T-cell (primary cell): ENCODE measurements around the gene KLF11. TPM values are rescaled to one million over a fixed set of nuclear protein-coding genes. Genes with fewer than 3 reads are reported as not detected.
A peak's percentile ranks its signal among the peaks of the same experiment; 100 is the strongest.

Experiments
- ATAC-seq, 4 experiments: fragments of 200-7000 bp in 3 of 4; fragments of 150-1000 bp in 1 of 4; cut with Tn5 transposase; replicated peaks in 1 of 4; 1 replicate in 3 of 4; 2 replicates in 1 of 4; pipeline ENCODE4 v1.10.0; 2021; ENCODE audit warnings: moderate library complexity in 3 of 4, mild to moderate bottlenecking in 2 of 4, moderate number of reproducible peaks in 1 of 4
- CTCF ChIA-PET, 2 donors: fragments of 300-600 bp; sonication (Branson Sonifier 250); formaldehyde crosslinking; loops; one replicate each; lab custom pipeline; 2022; ENCODE audit warnings: antibody characterized with exemption in 2 of 2; lab: Charles Lee
- POLR2A ChIA-PET, 2 donors: fragments of 300-600 bp; sonication (Branson Sonifier 250); formaldehyde crosslinking; loops; one replicate each; lab custom pipeline; 2022; ENCODE audit warnings: antibody characterized with exemption in 2 of 2; lab: Charles Lee
- DNase-seq, 35 experiments: peaks; one replicate each; pipeline versions ENCODE4 v3.0.0 to v3.0.0-alpha.2; 2013 to 2023
- H3K27ac ChIP-seq: one replicate; pipeline ENCODE4 v1.5.1; 2013; ENCODE audit warnings: low read length
- H3K27me3 ChIP-seq, 2 experiments: replicated peaks in 1 of 2; 1 replicate in 1 of 2; 2 replicates in 1 of 2; pipeline versions ENCODE4 v1.6.1 to v1.7.0; 2013; ENCODE audit warnings: low read length in 1 of 2, mixed read lengths in 1 of 2; ENCODE audit not compliant: control insufficient read depth in 2 of 2, insufficient read depth in 2 of 2; ENCODE audit errors: extremely low read depth in 1 of 2
- H3K36me3 ChIP-seq, 2 donors: 1 replicate in 1 of 2; 2 replicates in 1 of 2; pipeline versions ENCODE4 v1.6.1 to v1.7.0; 2013; ENCODE audit warnings: low read length in 1 of 2; ENCODE audit not compliant: control insufficient read depth in 2 of 2, insufficient read depth in 1 of 2; ENCODE audit errors: extremely low read depth in 1 of 2
- H3K4me1 ChIP-seq, 2 experiments: 1 replicate in 1 of 2; 2 replicates in 1 of 2; pipeline versions ENCODE4 v1.6.1 to v1.7.0; 2013; ENCODE audit warnings: low read length in 2 of 2, mixed read lengths in 1 of 2; ENCODE audit not compliant: insufficient read depth in 2 of 2, control insufficient read depth in 1 of 2; ENCODE audit errors: extremely low read depth in 1 of 2
- H3K4me3 ChIP-seq, 2 donors: 1 replicate in 1 of 2; 2 replicates in 1 of 2; pipeline versions ENCODE4 v1.5.1 to v1.7.0; 2013; ENCODE audit warnings: mild to moderate bottlenecking in 2 of 2, low read length in 1 of 2, moderate library complexity in 1 of 2; ENCODE audit not compliant: control insufficient read depth in 1 of 2; ENCODE audit errors: extremely low read depth in 1 of 2
- H3K9me3 ChIP-seq: 2 replicates; pipeline ENCODE4 v1.7.0; 2013
- H3K27ac Mint-ChIP-seq, 2 donors: one replicate each; pipeline ENCODE4 v1.8.0; 2020 to 2021; ENCODE audit warnings: mild to moderate bottlenecking in 2 of 2, mixed read lengths in 2 of 2
- H3K27me3 Mint-ChIP-seq, 2 donors: one replicate each; pipeline ENCODE4 v1.8.0; 2021 to 2022; ENCODE audit warnings: mixed read lengths in 2 of 2
- H3K36me3 Mint-ChIP-seq: one replicate; pipeline ENCODE4 v1.8.0; 2021; ENCODE audit warnings: mixed read lengths
- H3K4me1 Mint-ChIP-seq, 3 donors: one replicate each; pipeline ENCODE4 v1.8.0; 2020 to 2022; ENCODE audit warnings: mixed read lengths in 3 of 3, mild to moderate bottlenecking in 1 of 3
- H3K4me3 Mint-ChIP-seq, 3 donors: one replicate each; pipeline ENCODE4 v1.8.0; 2020 to 2022; ENCODE audit warnings: mild to moderate bottlenecking in 3 of 3, mixed read lengths in 3 of 3, moderate library complexity in 3 of 3
- H3K9me3 Mint-ChIP-seq, 3 donors: one replicate each; pipeline ENCODE4 v1.8.0; 2020 to 2022; ENCODE audit warnings: mixed read lengths in 3 of 3
- WGBS: methylation state at CpG from one replicate; pipeline ENCODE4 v1.1.5; 2013; ENCODE audit warnings: missing lambda C conversion rate; ENCODE audit not compliant: insufficient coverage; 5-methylcytosine and 5-hydroxymethylcytosine counted together
- total RNA-seq, 35 experiments: library from RNA in 6 of 35; stranded (reverse) in 6 of 35; fragments of 120-200 nt in 1 of 35; gene quantifications; one replicate each; pipeline versions ENCODE4 v1.2.1 to v1.2.4 and lab custom pipeline; 2013 to 2026

The KLF11 gene
- total RNA-seq, 5 donors from 2014 or later (not counting 1 experiment from before 2014, with no cell fraction given) = 6.8 to 36.3 (median 10.3) TPM

DNA sequence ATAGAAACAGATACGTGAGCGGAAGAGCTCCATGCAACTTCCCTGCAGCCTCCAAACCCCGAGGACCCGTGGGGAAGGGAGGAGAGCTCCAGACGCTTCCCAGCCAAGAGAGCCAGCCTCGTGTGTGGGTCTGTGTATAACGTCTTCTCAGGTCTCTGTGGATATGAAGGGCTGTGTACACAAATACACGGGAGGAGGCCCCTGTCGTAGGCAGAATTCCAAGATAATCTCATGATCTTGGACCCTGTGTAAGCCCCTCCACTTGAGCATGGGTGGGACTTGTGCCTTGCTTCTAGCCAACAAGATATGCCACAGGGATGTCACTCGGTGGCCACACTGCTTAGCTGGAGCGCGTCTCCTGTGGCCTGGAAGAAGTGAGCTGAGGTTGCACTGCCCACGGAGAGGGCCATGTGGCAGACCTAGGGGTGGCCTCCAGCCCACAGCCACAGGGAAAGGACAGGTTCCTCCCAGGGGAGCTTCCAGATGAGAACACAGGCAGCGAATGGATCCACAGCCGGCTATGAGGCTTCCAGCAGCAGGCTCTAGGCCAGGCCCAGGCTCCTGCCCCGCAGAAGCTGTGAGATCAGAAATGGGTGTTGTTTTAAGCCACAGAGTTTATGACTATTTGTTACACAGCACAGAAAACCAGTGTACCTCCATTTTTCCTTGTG, 15.6 kb upstream of the KLF11 start:
- WGBS = 92% methylated on average over 16 of the region's 16 CpGs
- ChIA-PET CTCF (interaction anchor here in 1 of 2 donors (6.1 kb wide), 1 partner anchor 43 kb away, joined by 27 read pairs; no protein-coding TSS in a partner anchor), POLR2A (no interaction called here)
- peaks cover 16 to 33% of the 10 kb centered on the region in 2 experiments for H3K4me1 ChIP-seq
- H3K36me3 ChIP-seq = no peaks in the 10 kb centered on the region
- Mint-ChIP-seq H3K4me1 (peaks cover 25 to 32% (median 29%) of the 10 kb centered on the region in 3 donors), H3K36me3 (no peaks in the 10 kb centered on the region), H3K27ac (peak overlapping the region; percentile 39 to 43), H3K9me3 (no peaks in the 10 kb centered on the region), H3K4me3 (peak overlapping the region in 1 of 3 donors; percentile 73), H3K27me3 (no peaks in the 10 kb centered on the region)
- no peak overlapping the region for H3K4me3 ChIP-seq
- DNase-seq (no peak), ATAC-seq (no peak)
- H3K27me3 ChIP-seq = peaks cover 0 to 5% of the 10 kb centered on the region in 2 experiments
- no peak overlapping the region for H3K27ac ChIP-seq
- no peaks in the 10 kb centered on the region for H3K9me3 ChIP-seq

GRCh38 chr2:10028407-10028987, 14.9 kb upstream of the KLF11 start:
- H3K27me3 Mint-ChIP-seq = no peaks in the 10 kb centered on the region
- no peak overlapping the region for H3K4me3 ChIP-seq
- CTCF ChIA-PET = interaction anchor here (1.2 to 6.1 kb wide), 2 partner anchors 44 to 45 kb away, joined by 4 to 27 read pairs; no protein-coding TSS in a partner anchor
- POLR2A ChIA-PET = no interaction called here
- H3K27me3 ChIP-seq = peaks cover 0 to 5% of the 10 kb centered on the region in 2 experiments
- H3K4me1 Mint-ChIP-seq = peaks cover 25 to 32% (median 29%) of the 10 kb centered on the region in 3 donors
- 98% methylated on average over 9 of the region's 16 CpGs for WGBS
- no peaks in the 10 kb centered on the region for H3K36me3 Mint-ChIP-seq
- no peaks in the 10 kb centered on the region for H3K9me3 Mint-ChIP-seq
- peak overlapping the region in 1 of 3 donors; percentile 73 for H3K4me3 Mint-ChIP-seq
- H3K27ac ChIP-seq = peak overlapping the region; percentile 45
- ATAC-seq (no peak), DNase-seq (no peak)
- H3K9me3 ChIP-seq = no peaks in the 10 kb centered on the region
- H3K36me3 ChIP-seq = no peaks in the 10 kb centered on the region
- H3K27ac Mint-ChIP-seq = peak overlapping the region; percentile 50 to 69
- peaks cover 16 to 33% of the 10 kb centered on the region in 2 experiments for H3K4me1 ChIP-seq

DNA sequence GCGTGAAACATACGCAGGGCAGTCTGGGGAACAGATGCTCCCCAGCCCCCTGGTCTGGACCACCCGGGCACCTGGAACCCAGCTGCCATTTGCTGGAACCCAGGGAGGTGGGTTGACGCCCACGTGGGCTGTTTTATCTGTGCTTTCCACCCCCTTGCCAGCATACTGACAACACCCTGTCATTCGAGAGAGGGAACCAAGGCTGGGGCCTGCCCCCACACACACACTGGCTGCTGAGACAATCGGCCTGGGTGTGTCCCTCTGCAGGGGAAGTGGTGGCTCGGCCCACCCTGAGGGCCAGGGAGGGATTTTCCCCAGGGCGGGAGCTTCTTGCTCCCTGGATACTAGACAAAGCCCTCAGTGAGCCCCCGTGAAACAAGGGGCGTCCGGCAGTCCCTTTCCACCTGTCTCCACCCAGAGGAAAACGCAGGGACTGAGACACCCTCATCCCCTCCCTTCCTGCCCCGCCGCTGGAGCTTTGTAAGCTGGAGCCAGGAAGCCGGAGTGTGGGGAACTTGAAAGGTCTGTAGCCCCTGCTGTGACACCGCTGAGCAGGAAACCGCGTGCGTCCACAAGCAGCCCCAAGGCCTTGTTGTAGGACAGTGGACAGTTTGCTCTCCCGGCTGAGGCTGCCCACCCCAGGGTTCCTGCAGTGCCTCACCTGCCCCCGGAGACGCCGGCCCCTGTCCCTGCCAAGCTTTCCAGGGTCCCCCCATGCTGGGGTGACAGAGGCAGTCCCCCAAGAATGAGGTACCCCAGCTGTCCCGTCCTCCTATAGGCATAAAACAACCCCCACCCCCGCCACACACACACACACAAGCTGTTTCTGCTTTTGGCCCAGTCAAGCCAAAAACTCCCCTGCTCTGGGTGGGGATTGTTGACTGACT, 14.1 kb upstream of the KLF11 start:
- H3K4me3 ChIP-seq = peak overlapping the region; percentile 15 to 50
- H3K36me3 Mint-ChIP-seq = no peaks in the 10 kb centered on the region
- no peaks in the 10 kb centered on the region for H3K9me3 Mint-ChIP-seq
- H3K36me3 ChIP-seq = no peaks in the 10 kb centered on the region
- H3K9me3 ChIP-seq = no peaks in the 10 kb centered on the region
- DNase-seq (peak in 29 of 35 experiments; percentile 16 to 68 (median 52)), ATAC-seq (peak; percentile 89 to 94 (median 92))
- peak overlapping the region; percentile 50 to 69 for H3K27ac Mint-ChIP-seq
- peak overlapping the region; percentile 45 for H3K27ac ChIP-seq
- H3K27me3 ChIP-seq = peaks cover 0 to 5% of the 10 kb centered on the region in 2 experiments
- peaks cover 16 to 33% of the 10 kb centered on the region in 2 experiments for H3K4me1 ChIP-seq
- WGBS = 35% methylated on average over 14 of the region's 26 CpGs
- CTCF ChIA-PET = interaction anchor here (0.7 to 6.1 kb wide), 3 partner anchors 45 to 74 kb away, joined by 3 to 27 read pairs (median 4); no protein-coding TSS in a partner anchor
- H3K4me1 Mint-ChIP-seq = peaks cover 25 to 32% (median 29%) of the 10 kb centered on the region in 3 donors
- POLR2A ChIA-PET = no interaction called here
- no peaks in the 10 kb centered on the region for H3K27me3 Mint-ChIP-seq
- H3K4me3 Mint-ChIP-seq = peak overlapping the region; percentile 39 to 73 (median 54)

DNA sequence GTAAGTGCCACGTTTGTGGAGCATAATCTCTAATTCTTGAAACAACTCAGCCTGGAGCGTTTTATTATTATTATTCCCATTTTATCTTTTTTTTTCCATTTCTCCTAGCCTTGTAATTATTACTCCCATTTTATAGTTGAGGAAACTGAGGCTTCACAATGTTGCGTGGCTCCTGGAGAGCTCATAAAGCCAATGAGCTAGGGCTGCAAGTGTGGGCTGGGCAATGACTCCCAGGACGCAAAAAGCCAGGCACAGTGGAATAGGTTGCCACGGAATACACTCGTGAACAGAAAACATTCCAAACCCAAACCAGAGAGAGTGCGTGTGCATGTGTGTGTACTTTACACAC, 13.5 kb upstream of the KLF11 start:
- H3K27me3 Mint-ChIP-seq = no peaks in the 10 kb centered on the region
- Histone ChIP-seq H3K9me3 (no peaks in the 10 kb centered on the region), H3K4me1 (peaks cover 16 to 36% of the 10 kb centered on the region in 2 experiments), H3K27me3 (peaks cover 0 to 5% of the 10 kb centered on the region in 2 experiments), H3K4me3 (peak overlapping the region in 1 of 2 donors; percentile 15), H3K27ac (no peak overlapping the region), H3K36me3 (no peaks in the 10 kb centered on the region)
- peak overlapping the region in 2 of 3 donors; percentile 1 to 73 for H3K4me3 Mint-ChIP-seq
- H3K9me3 Mint-ChIP-seq = no peaks in the 10 kb centered on the region
- no peak for ATAC-seq
- H3K4me1 Mint-ChIP-seq = peaks cover 26 to 38% (median 29%) of the 10 kb centered on the region in 3 donors
- WGBS = 100% methylated on average over 1 of the region's 7 CpGs
- H3K36me3 Mint-ChIP-seq = no peaks in the 10 kb centered on the region
- CTCF ChIA-PET = interaction anchor here (0.5 to 6.1 kb wide), 4 partner anchors 45 to 74 kb away, joined by 3 to 27 read pairs (median 6); no protein-coding TSS in a partner anchor
- peak overlapping the region; percentile 50 to 69 for H3K27ac Mint-ChIP-seq
- POLR2A ChIA-PET = no interaction called here
- no peak for DNase-seq

GRCh38 chr2:10030311-10030736, 13.0 kb upstream of the KLF11 start:
- no peak for ATAC-seq
- Histone ChIP-seq H3K9me3 (no peaks in the 10 kb centered on the region), H3K36me3 (no peaks in the 10 kb centered on the region), H3K27ac (no peak overlapping the region), H3K4me1 (peaks cover 16 to 40% of the 10 kb centered on the region in 2 experiments), H3K4me3 (no peak overlapping the region), H3K27me3 (peaks cover 0 to 5% of the 10 kb centered on the region in 2 experiments)
- POLR2A ChIA-PET = no interaction called here
- CTCF ChIA-PET = interaction anchor here (0.5 to 6.1 kb wide), 5 partner anchors 46 to 380 kb away, joined by 3 to 27 read pairs (median 8); no protein-coding TSS in a partner anchor
- no peak for DNase-seq
- WGBS = 92% methylated on average over 8 of the region's 9 CpGs
- Mint-ChIP-seq H3K27ac (no peak overlapping the region), H3K36me3 (no peaks in the 10 kb centered on the region), H3K27me3 (no peaks in the 10 kb centered on the region), H3K4me1 (peaks cover 29 to 42% (median 29%) of the 10 kb centered on the region in 3 donors), H3K9me3 (no peaks in the 10 kb centered on the region), H3K4me3 (peak overlapping the region in 1 of 3 donors; percentile 73)
